Upper lobe of right lung (tissue), 1 donor: ENCODE data around the gene SUMO2. TPM values are rescaled to one million over a fixed set of nuclear protein-coding genes. Genes with fewer than 3 reads are reported as not detected.
"Not testable (repeated sequence)": the region's sequence is repeated elsewhere in the genome, so short reads cannot be mapped to it uniquely, and the experiment has no call there.

Experiments
- ATAC-seq: fragments of 200-7000 bp; cut with Tn5 transposase; one replicate; pipeline ENCODE4 v1.9.1; 2020; ENCODE audit warnings: mild to moderate bottlenecking, moderate library complexity
- DNase-seq: peaks from one replicate; pipeline ENCODE4 v3.0.0-alpha.2; 2020
- H3K27ac ChIP-seq: fragments of 200-600 bp; one replicate; pipeline ENCODE4 v1.8.0; 2022
- H3K27me3 ChIP-seq: fragments of 200-600 bp; one replicate; pipeline ENCODE4 v1.8.0; 2022; ENCODE audit warnings: mild to moderate bottlenecking
- H3K36me3 ChIP-seq: fragments of 200-600 bp; one replicate; pipeline ENCODE4 v1.8.0; 2022
- H3K4me1 ChIP-seq: fragments of 200-600 bp; one replicate; pipeline ENCODE4 v1.8.0; 2022
- H3K4me3 ChIP-seq: fragments of 200-600 bp; one replicate; pipeline ENCODE4 v1.8.0; 2022; ENCODE audit warnings: mild to moderate bottlenecking
- H3K9me3 ChIP-seq: fragments of 200-600 bp; one replicate; pipeline ENCODE4 v1.8.0; 2022
- intact Hi-C: fragments of 100-400 bp; cut with DNase I; formaldehyde crosslinking; loops from one replicate; pipeline ENCODE4 v1.11.0; 2022
- total RNA-seq: library from RNA; stranded (reverse); fragmentation: NEBNext Ultra II Directional; extraction: Animal tissue kit (Norgen Biotek cat#: 25700); gene quantifications from one replicate; pipeline ENCODE4 v1.2.1, GENCODE V29; 2021
- TF ChIP-seq, protein P1 (sequence below): fragments of 200-600 bp; IDR thresholded peaks from one replicate; pipeline ENCODE4 v1.8.0; 2022; ENCODE audit warnings: antibody characterized with exemption
- donor health status: DM: no; HTN: yes; CAD: no; lungs with severe emphysema.

Gene SUMO2
- total RNA-seq, 1 donor from 2014 or later, result 316 TPM

- Histone ChIP-seq H3K36me3 (peaks cover 41% of the 10 kb centered on the region), H3K27ac (no peak overlapping the region), H3K4me1 (no peaks in the 10 kb centered on the region), H3K9me3 (no peaks in the 10 kb centered on the region), H3K27me3 (no peaks in the 10 kb centered on the region), H3K4me3 (no peak overlapping the region)
- intact Hi-C loops, result no loop called here
- DNase-seq, result no peak
- TF ChIP-seq, protein P1, sequence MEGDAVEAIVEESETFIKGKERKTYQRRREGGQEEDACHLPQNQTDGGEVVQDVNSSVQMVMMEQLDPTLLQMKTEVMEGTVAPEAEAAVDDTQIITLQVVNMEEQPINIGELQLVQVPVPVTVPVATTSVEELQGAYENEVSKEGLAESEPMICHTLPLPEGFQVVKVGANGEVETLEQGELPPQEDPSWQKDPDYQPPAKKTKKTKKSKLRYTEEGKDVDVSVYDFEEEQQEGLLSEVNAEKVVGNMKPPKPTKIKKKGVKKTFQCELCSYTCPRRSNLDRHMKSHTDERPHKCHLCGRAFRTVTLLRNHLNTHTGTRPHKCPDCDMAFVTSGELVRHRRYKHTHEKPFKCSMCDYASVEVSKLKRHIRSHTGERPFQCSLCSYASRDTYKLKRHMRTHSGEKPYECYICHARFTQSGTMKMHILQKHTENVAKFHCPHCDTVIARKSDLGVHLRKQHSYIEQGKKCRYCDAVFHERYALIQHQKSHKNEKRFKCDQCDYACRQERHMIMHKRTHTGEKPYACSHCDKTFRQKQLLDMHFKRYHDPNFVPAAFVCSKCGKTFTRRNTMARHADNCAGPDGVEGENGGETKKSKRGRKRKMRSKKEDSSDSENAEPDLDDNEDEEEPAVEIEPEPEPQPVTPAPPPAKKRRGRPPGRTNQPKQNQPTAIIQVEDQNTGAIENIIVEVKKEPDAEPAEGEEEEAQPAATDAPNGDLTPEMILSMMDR, result no peak
- no peak for ATAC-seq
Measured at GRCh38 chr17:75163074-75163473, 19.7 kb downstream of the SUMO2 start.

- peaks cover 16% of the 10 kb centered on the region for H3K36me3 ChIP-seq
- no peak overlapping the region for H3K27ac ChIP-seq
- intact Hi-C loops, result no loop called here
- no peaks in the 10 kb centered on the region for H3K9me3 ChIP-seq
- H3K4me1 ChIP-seq, result no peaks in the 10 kb centered on the region
- TF ChIP-seq, protein P1, result no peak
- H3K27me3 ChIP-seq, result no peaks in the 10 kb centered on the region
- no peak overlapping the region for H3K4me3 ChIP-seq
- DNase-seq (no peak), ATAC-seq (no peak)
Measured at GRCh38 chr17:75160211-75160610, 22.5 kb downstream of the SUMO2 start.

- Histone ChIP-seq H3K27ac (no peak overlapping the region), H3K4me1 (no peaks in the 10 kb centered on the region), H3K36me3 (peaks cover 12% of the 10 kb centered on the region), H3K27me3 (no peaks in the 10 kb centered on the region), H3K9me3 (no peaks in the 10 kb centered on the region), H3K4me3 (no peak overlapping the region)
- TF ChIP-seq, protein P1, result no peak
- DNase-seq, result no peak
- ATAC-seq, result no peak
- intact Hi-C loops, result no loop called here
Measured at GRCh38 chr17:75159196-75160031, 23.3 kb downstream of the SUMO2 start.

GRCh38 chr17:75158480-75158879 lies 24.3 kb downstream of the SUMO2 start:
- H3K27me3 ChIP-seq, H3K9me3 ChIP-seq, H3K27ac ChIP-seq, H3K4me3 ChIP-seq, H3K36me3 ChIP-seq, ATAC-seq, H3K4me1 ChIP-seq, intact Hi-C loops: not testable (repeated sequence)
- peak; percentile 8 for DNase-seq

- H3K27ac ChIP-seq, result no peak overlapping the region
- H3K9me3 ChIP-seq, result no peaks in the 10 kb centered on the region
- no peak overlapping the region for H3K4me3 ChIP-seq
- H3K4me1 ChIP-seq, result peaks cover 7% of the 10 kb centered on the region
- no peaks in the 10 kb centered on the region for H3K36me3 ChIP-seq
- TF ChIP-seq, protein P1, result no peak
- DNase-seq, result no peak
- ATAC-seq, result no peak
- intact Hi-C loops, result no loop called here
- no peaks in the 10 kb centered on the region for H3K27me3 ChIP-seq
Measured at GRCh38 chr17:75155191-75155601, 27.6 kb downstream of the SUMO2 start.

DNA sequence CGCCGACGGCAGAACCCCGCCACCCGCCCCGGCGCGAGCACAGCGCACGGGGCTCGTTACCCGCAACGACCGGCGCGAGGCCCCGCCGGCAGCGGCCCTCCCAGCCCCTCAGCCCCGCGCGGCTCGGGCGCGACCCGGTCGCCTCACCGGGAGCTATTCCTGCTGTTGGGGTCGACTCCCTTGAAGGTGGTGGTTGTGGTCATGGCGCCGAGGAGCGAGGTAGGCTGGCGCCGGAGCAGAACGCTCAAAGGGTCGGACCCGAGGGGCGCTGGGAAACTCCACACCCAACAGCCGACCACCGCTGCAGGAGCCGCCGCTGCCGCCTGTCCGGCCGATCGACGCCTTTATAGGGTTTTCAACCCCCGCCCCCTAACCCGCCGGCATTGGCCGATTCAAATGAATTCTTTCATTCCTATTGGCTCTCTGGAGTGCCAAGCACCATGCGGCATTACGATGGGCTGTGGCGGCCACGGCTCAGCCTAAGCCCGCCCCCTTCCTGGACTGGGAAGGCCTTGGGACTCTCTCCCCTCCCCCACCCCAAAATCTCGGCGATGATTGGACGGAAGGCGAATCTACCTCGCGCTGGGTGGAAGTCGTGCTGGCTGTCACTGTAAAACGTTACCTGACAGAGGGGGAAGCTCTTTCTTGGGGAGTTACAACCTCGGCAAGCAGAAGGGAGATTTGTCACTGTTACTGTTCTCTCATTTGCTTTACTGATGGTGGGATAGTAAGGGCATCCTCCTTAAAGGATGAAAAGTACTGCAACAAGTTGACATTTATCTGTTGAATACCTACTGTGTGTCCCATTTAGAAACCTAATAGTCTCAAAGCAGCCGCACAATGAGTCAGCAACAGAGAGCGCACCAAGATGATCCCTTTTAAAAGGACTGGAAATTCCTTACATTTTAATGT lies 28.3 kb downstream of the SUMO2 start, which contains the start of gene JPT1:
JPT1 (minus strand) TSS at position 318 of the 912 bp plus-strand sequence; CDS start at position 203, 115 bp downstream.
- peak; percentile 99 for ATAC-seq
- peaks cover 7% of the 10 kb centered on the region for H3K4me1 ChIP-seq
- H3K36me3 ChIP-seq, result no peaks in the 10 kb centered on the region
- H3K27me3 ChIP-seq, result no peaks in the 10 kb centered on the region
- H3K4me3 ChIP-seq, result peak within 1 kb of the TSS; percentile 78
- peak within 1 kb of the TSS; percentile 82 for H3K27ac ChIP-seq
- intact Hi-C loops, result no loop called here
- TF ChIP-seq, protein P1, result no peak
- peak; percentile 98 for DNase-seq
- no peaks in the 10 kb centered on the region for H3K9me3 ChIP-seq
